ENCODE results near the gene ANO8. TPM values are rescaled to one million over a fixed set of nuclear protein-coding genes. Genes with fewer than 3 reads are reported as not detected.
A peak's percentile ranks its signal among the peaks of the same experiment; 100 is the strongest.

ANO8 gene
- 10 to 100 TPM in 1 of 2 donors, 1 to 10 TPM in 1; 7.0 to 16.5 TPM for total RNA-seq

GRCh38 chr19:17334414-17335409, at the start of gene ANO8:
Gene ANO8 (minus strand): TSS chr19:17334855. CDS start chr19:17334670, 185 bp downstream.
- ATAC-seq: peak; percentile 75
- H3K36me3 ChIP-seq (replicated peaks in 1 of 2; ENCODE audit: insufficient read depth in 1 of 2, low read depth in 2 of 2): no peaks in the 10 kb centered on the region
- intact Hi-C loops (cut with DNase I): no loop called here
- peak; percentile 92 to 94 (median 93) for DNase-seq
- peak within 1 kb of the TSS; percentile 18 to 63 (median 38) for H3K27ac ChIP-seq
- H3K27me3 ChIP-seq: no peaks in the 10 kb centered on the region
- 1 to 3% methylated on average over 38 to 86 of the region's 86 CpGs for WGBS, 2 donors
- TF ChIP-seq, protein P1, sequence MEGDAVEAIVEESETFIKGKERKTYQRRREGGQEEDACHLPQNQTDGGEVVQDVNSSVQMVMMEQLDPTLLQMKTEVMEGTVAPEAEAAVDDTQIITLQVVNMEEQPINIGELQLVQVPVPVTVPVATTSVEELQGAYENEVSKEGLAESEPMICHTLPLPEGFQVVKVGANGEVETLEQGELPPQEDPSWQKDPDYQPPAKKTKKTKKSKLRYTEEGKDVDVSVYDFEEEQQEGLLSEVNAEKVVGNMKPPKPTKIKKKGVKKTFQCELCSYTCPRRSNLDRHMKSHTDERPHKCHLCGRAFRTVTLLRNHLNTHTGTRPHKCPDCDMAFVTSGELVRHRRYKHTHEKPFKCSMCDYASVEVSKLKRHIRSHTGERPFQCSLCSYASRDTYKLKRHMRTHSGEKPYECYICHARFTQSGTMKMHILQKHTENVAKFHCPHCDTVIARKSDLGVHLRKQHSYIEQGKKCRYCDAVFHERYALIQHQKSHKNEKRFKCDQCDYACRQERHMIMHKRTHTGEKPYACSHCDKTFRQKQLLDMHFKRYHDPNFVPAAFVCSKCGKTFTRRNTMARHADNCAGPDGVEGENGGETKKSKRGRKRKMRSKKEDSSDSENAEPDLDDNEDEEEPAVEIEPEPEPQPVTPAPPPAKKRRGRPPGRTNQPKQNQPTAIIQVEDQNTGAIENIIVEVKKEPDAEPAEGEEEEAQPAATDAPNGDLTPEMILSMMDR (IDR thresholded peaks at IDR 0.05): peak in 1 of 7 experiments; percentile 5
- TF ChIP-seq POLR2A (IDR thresholded peaks at IDR 0.05): no peak
- H3K9me3 ChIP-seq: no peaks in the 10 kb centered on the region
- H3K4me3 ChIP-seq: peak within 1 kb of the TSS; percentile 36 to 51
- peaks cover 34% of the 10 kb centered on the region for H3K4me1 ChIP-seq

- ATAC-seq (no peak), DNase-seq (no peak)
Observed at GRCh38 chr19:17380426-17381138, 45.9 kb upstream of the ANO8 start.

GRCh38 chr19:17379221-17379631, 44.6 kb upstream of the ANO8 start:
- peaks cover 8% of the 10 kb centered on the region for H3K4me1 ChIP-seq
- no peaks in the 10 kb centered on the region for H3K27me3 ChIP-seq
- H3K36me3 ChIP-seq (replicated peaks in 1 of 2; ENCODE audit: insufficient read depth in 1 of 2, low read depth in 2 of 2): no peaks in the 10 kb centered on the region
- intact Hi-C loops (cut with DNase I): no loop called here
- H3K27ac ChIP-seq: no peak overlapping the region
- H3K9me3 ChIP-seq: no peaks in the 10 kb centered on the region
- ATAC-seq (no peak), DNase-seq (no peak)
- WGBS, 2 donors: 25% methylated on average over 14 of the region's 14 CpGs; no CpG with 5 or more reads in 1 of the 2 donors
- TF ChIP-seq, protein P1 (IDR thresholded peaks at IDR 0.05): no peak
- no peak for TF ChIP-seq POLR2A (IDR thresholded peaks at IDR 0.05)
- H3K4me3 ChIP-seq: no peak overlapping the region

More at GRCh38 chr19:17380426-17381138, 45.9 kb upstream of the ANO8 start:
- Histone ChIP-seq H3K27ac (no peak overlapping the region), H3K4me1 (peaks cover 8% of the 10 kb centered on the region), H3K27me3 (no peaks in the 10 kb centered on the region), H3K9me3 (no peaks in the 10 kb centered on the region), H3K36me3 (replicated peaks in 1 of 2; ENCODE audit: insufficient read depth in 1 of 2, low read depth in 2 of 2) (no peaks in the 10 kb centered on the region), H3K4me3 (no peak overlapping the region)
- TF ChIP-seq, protein P1 (IDR thresholded peaks at IDR 0.05): no peak
- no peak for TF ChIP-seq POLR2A (IDR thresholded peaks at IDR 0.05)
- 91 to 93% methylated on average over 4 to 5 of the region's 5 CpGs for WGBS, 2 donors
- intact Hi-C loops (cut with DNase I): no loop called here

GRCh38 chr19:17378271-17378670, 43.6 kb upstream of the ANO8 start:
- TF ChIP-seq, protein P1 (IDR thresholded peaks at IDR 0.05): no peak
- no peak for TF ChIP-seq POLR2A (IDR thresholded peaks at IDR 0.05)
- intact Hi-C loops (cut with DNase I): no loop called here
- ATAC-seq: no peak
- Histone ChIP-seq H3K4me3 (no peak overlapping the region), H3K36me3 (replicated peaks in 1 of 2; ENCODE audit: insufficient read depth in 1 of 2, low read depth in 2 of 2) (no peaks in the 10 kb centered on the region), H3K4me1 (peaks cover 8% of the 10 kb centered on the region), H3K9me3 (no peaks in the 10 kb centered on the region), H3K27me3 (no peaks in the 10 kb centered on the region), H3K27ac (peak overlapping the region in 1 of 4 donors; percentile 30)
- 58 to 63% methylated on average over 12 to 13 of the region's 13 CpGs for WGBS, 2 donors
- no peak for DNase-seq

All from body of pancreas (tissue), 4 donors.